KMS-11 (cell line): Measurements from ENCODE around the gene OSBPL7.

ENCODE experiments used
- H2AFZ ChIP-seq: fragments of 200-600 bp; sonication (generic); 2 replicates; pipeline ENCODE4 v1.6.1; 2016; ENCODE audit warnings: antibody characterized with exemption, mixed run types, low read depth
- H3K27ac ChIP-seq: fragments of 200-600 bp; sonication (generic); 2 replicates; pipeline ENCODE4 v1.6.1; 2016; ENCODE audit warnings: mild to moderate bottlenecking, mixed run types
- H3K27me3 ChIP-seq: fragments of 200-600 bp; sonication (generic); 2 replicates; pipeline ENCODE4 v1.6.1; 2017; ENCODE audit warnings: mild to moderate bottlenecking, low read depth, mixed run types, moderate library complexity; ENCODE audit not compliant: insufficient read depth
- H3K36me3 ChIP-seq: fragments of 200-600 bp; sonication (generic); 2 replicates; pipeline ENCODE4 v1.6.1; 2017; ENCODE audit warnings: mild to moderate bottlenecking, mixed run types; ENCODE audit not compliant: insufficient read depth
- H3K4me1 ChIP-seq: fragments of 200-600 bp; sonication (generic); 2 replicates; pipeline ENCODE4 v1.6.1; 2016; ENCODE audit warnings: mild to moderate bottlenecking, low read depth, mixed run types; ENCODE audit not compliant: poor library complexity, severe bottlenecking
- H3K4me2 ChIP-seq: fragments of 200-600 bp; sonication (generic); 2 replicates; pipeline ENCODE4 v1.7.0; 2016; ENCODE audit warnings: mild to moderate bottlenecking, mixed run types
- H3K4me3 ChIP-seq: fragments of 200-600 bp; sonication (generic); IDR thresholded peaks from 2 replicates; pipeline ENCODE4 v1.6.1; 2017; ENCODE audit warnings: low read depth, low read length, mixed read lengths; ENCODE audit not compliant: insufficient read depth
- H3K79me2 ChIP-seq: fragments of 200-600 bp; sonication (generic); 2 replicates; pipeline ENCODE4 v1.6.1; 2016; ENCODE audit warnings: low read depth, mixed run types; ENCODE audit not compliant: insufficient read depth
- H3K9ac ChIP-seq: fragments of 200-600 bp; sonication (generic); 2 replicates; pipeline ENCODE4 v1.6.1; 2016; ENCODE audit warnings: mild to moderate bottlenecking, mixed run types
- H4K20me1 ChIP-seq: fragments of 200-600 bp; sonication (generic); 2 replicates; pipeline ENCODE4 v1.6.1; 2016; ENCODE audit warnings: mild to moderate bottlenecking, mixed run types; ENCODE audit not compliant: insufficient read depth
- CTCF ChIP-seq: fragments of 200-600 bp; sonication (generic); conservative IDR thresholded peaks from 2 replicates; pipeline ENCODE4 v1.6.1; 2017; ENCODE audit warnings: low read depth, mild to moderate bottlenecking, antibody characterized with exemption, low read length, moderate library complexity, mixed read lengths

Gene OSBPL7

GRCh38 chr17:47853616-47854015 is 32.0 kb upstream of the OSBPL7 start:
- H3K27me3 ChIP-seq, result peaks cover 96% of the 10 kb centered on the region
- no peaks in the 10 kb centered on the region for H3K4me1 ChIP-seq
- no peak overlapping the region for H3K4me2 ChIP-seq
- H3K27ac ChIP-seq, result no peak overlapping the region
- TF ChIP-seq CTCF, result no peak
- H4K20me1 ChIP-seq, result no peaks in the 10 kb centered on the region
- no peaks in the 10 kb centered on the region for H3K36me3 ChIP-seq
- H3K9ac ChIP-seq, result no peak overlapping the region
- no peak overlapping the region for H2AFZ ChIP-seq
- H3K79me2 ChIP-seq, result no peaks in the 10 kb centered on the region
- H3K4me3 ChIP-seq, result no peak overlapping the region

- TF ChIP-seq CTCF, result no peak
- H3K27ac ChIP-seq, result no peak overlapping the region
- no peak overlapping the region for H3K9ac ChIP-seq
- no peak overlapping the region for H3K4me2 ChIP-seq
- peaks cover 99% of the 10 kb centered on the region for H3K27me3 ChIP-seq
- no peaks in the 10 kb centered on the region for H3K79me2 ChIP-seq
- H2AFZ ChIP-seq, result no peak overlapping the region
- H3K36me3 ChIP-seq, result no peaks in the 10 kb centered on the region
- H3K4me1 ChIP-seq, result no peaks in the 10 kb centered on the region
- H4K20me1 ChIP-seq, result no peaks in the 10 kb centered on the region
- H3K4me3 ChIP-seq, result no peak overlapping the region
Measured at GRCh38 chr17:47852113-47852949, 30.7 kb upstream of the OSBPL7 start.

- H3K4me1 ChIP-seq, result no peaks in the 10 kb centered on the region
- TF ChIP-seq CTCF, result no peak
- H3K27ac ChIP-seq, result no peak overlapping the region
- H3K79me2 ChIP-seq, result no peaks in the 10 kb centered on the region
- no peak overlapping the region for H3K4me2 ChIP-seq
- no peak overlapping the region for H3K9ac ChIP-seq
- no peak overlapping the region for H2AFZ ChIP-seq
- no peaks in the 10 kb centered on the region for H4K20me1 ChIP-seq
- no peaks in the 10 kb centered on the region for H3K36me3 ChIP-seq
- peaks cover 99% of the 10 kb centered on the region for H3K27me3 ChIP-seq
- no peak overlapping the region for H3K4me3 ChIP-seq
Measured at GRCh38 chr17:47851764-47852112, 30.1 kb upstream of the OSBPL7 start.

- Histone ChIP-seq H3K79me2 (no peaks in the 10 kb centered on the region), H3K27ac (no peak within 1 kb of the TSS), H3K9ac (no peak within 1 kb of the TSS), H2AFZ (no peak within 1 kb of the TSS), H3K36me3 (no peaks in the 10 kb centered on the region), H3K4me3 (no peak within 1 kb of the TSS), H3K4me2 (no peak within 1 kb of the TSS), H3K4me1 (no peaks in the 10 kb centered on the region), H4K20me1 (no peaks in the 10 kb centered on the region), H3K27me3 (peaks cover 99% of the 10 kb centered on the region)
- TF ChIP-seq CTCF, result no peak
Measured at GRCh38 chr17:47850692-47851573, 29.3 kb upstream of the OSBPL7 start, which contains the start of gene SP6. TSS of gene SP6 (minus strand) at chr17:47851163. CDS start at chr17:47848429, 2,734 bp downstream.
